Activated gamma-delta T cell treated with Interleukin-2 at 50 U/mL for 16 hours (primary cell): ENCODE results near the gene SRC.

ENCODE experiments used
- DNase-seq: peaks from one replicate; pipeline ENCODE4 v3.0.0-alpha.2; 2020

Gene SRC

GRCh38 chr20:37345339-37346235, at the start of gene SRC:
TSS of gene SRC (plus strand) at chr20:37346140. CDS start at chr20:37384154, 38,014 bp downstream.
- peak; percentile 30 for DNase-seq

GRCh38 chr20:37296371-37296770, 49.6 kb upstream of the SRC start:
- no peak for DNase-seq

- no peak for DNase-seq
These were observed 48.7 kb upstream of the SRC start for GRCh38 chr20:37297066-37297736.

- DNase-seq: no peak
These were observed 47.6 kb upstream of the SRC start for GRCh38 chr20:37298190-37298939.

GRCh38 chr20:37299718-37300528, 46.0 kb upstream of the SRC start:
- no peak for DNase-seq

- DNase-seq: no peak
These were observed 44.8 kb upstream of the SRC start for GRCh38 chr20:37301120-37301519.

- no peak for DNase-seq
These were observed 44.4 kb upstream of the SRC start for GRCh38 chr20:37301558-37301957.

GRCh38 chr20:37302981-37303380, 43.0 kb upstream of the SRC start:
- DNase-seq: no peak

- no peak for DNase-seq
These were observed 42.3 kb upstream of the SRC start for GRCh38 chr20:37303637-37304036.

- no peak for DNase-seq
These were observed 40.9 kb upstream of the SRC start for GRCh38 chr20:37305079-37305478.

GRCh38 chr20:37305839-37306238, 40.1 kb upstream of the SRC start:
- no peak for DNase-seq

- no peak for DNase-seq
These were observed 37.6 kb upstream of the SRC start for GRCh38 chr20:37308086-37309050.

GRCh38 chr20:37309290-37309689, 36.6 kb upstream of the SRC start:
- no peak for DNase-seq

GRCh38 chr20:37309936-37310590, 35.9 kb upstream of the SRC start:
- DNase-seq: no peak

- DNase-seq: no peak
These were observed 35.0 kb upstream of the SRC start for GRCh38 chr20:37310951-37311350.

GRCh38 chr20:37311710-37312355, 34.1 kb upstream of the SRC start:
- DNase-seq: no peak

GRCh38 chr20:37313546-37314091, 32.3 kb upstream of the SRC start:
- no peak for DNase-seq

- DNase-seq: no peak
These were observed 31.8 kb upstream of the SRC start for GRCh38 chr20:37314099-37314498.

GRCh38 chr20:37314617-37315016, 31.3 kb upstream of the SRC start:
- no peak for DNase-seq

GRCh38 chr20:37315021-37315451, 30.9 kb upstream of the SRC start:
- DNase-seq: no peak
